ENCODE measurements around the gene APOA5.
A peak's percentile ranks its signal among the peaks of the same experiment; 100 is the strongest.

The APOA5 gene

DNA sequence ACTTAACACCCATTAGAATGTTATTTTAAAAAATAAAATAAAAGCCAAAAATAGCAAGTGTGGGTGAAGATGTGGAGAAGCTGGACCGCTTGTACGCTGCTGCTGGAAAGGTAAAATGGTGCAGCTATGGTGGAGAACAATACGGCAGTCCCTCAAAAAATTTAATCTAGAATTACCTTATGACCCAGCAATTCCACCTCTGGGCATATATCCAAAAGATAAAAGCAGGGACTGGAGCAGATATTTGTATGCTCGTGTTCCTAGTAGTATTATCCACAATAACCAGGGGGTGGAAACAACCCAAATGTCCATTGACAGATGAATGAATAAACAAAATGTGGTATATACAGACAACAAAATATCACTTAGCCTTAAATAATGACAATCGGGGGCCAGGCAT is 6.1 kb upstream of the APOA5 start:
- DNase-seq (ENCODE audit: low read depth): no peak

- no peak for DNase-seq (ENCODE audit: low read depth)
Observed at GRCh38 chr11:116796548-116796947, 4.9 kb upstream of the APOA5 start.

GRCh38 chr11:116794851-116795250 is 3.2 kb upstream of the APOA5 start:
- DNase-seq (ENCODE audit: low read depth): no peak

- no peak for DNase-seq (ENCODE audit: low read depth)
Observed at GRCh38 chr11:116793772-116794097, 2.1 kb upstream of the APOA5 start.

GRCh38 chr11:116792869-116793771 is 1.4 kb upstream of the APOA5 start:
- DNase-seq (ENCODE audit: low read depth): no peak

DNA sequence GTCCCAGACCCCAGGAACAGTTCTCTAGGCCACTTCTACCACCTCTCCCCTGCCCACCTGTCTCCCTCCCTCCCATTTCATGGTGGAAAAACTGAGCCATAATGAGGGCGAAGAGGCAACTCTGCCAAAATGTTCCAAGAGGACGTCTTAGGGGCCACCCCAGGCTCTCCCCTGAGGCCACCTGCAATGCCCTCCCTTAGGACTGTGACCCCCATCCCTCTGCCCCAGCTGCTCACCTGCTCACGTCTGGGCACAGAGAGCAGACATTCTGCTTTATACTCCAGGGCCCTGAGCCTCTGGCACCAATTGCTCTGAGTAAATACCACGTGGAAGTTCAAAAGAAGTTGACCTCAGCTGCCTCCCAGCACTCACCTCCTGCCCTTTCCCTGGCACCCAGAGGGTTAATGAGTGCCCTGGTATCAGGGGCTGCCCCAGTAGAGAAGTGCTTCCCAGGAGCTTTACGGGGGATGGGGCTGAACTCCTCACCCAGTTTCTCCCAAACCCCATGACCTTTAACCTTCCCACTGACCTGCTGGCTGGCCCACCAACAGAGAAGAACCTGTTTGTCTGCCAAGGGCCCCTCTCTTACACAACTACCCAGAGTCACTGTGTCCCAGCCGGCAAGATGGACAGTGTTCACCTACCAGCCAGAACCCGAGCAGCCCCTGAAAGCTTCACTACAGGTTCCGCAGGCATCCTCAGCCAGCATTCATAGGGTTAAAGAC is 627 bp upstream of the APOA5 start:
- DNase-seq (ENCODE audit: low read depth): no peak

DNA sequence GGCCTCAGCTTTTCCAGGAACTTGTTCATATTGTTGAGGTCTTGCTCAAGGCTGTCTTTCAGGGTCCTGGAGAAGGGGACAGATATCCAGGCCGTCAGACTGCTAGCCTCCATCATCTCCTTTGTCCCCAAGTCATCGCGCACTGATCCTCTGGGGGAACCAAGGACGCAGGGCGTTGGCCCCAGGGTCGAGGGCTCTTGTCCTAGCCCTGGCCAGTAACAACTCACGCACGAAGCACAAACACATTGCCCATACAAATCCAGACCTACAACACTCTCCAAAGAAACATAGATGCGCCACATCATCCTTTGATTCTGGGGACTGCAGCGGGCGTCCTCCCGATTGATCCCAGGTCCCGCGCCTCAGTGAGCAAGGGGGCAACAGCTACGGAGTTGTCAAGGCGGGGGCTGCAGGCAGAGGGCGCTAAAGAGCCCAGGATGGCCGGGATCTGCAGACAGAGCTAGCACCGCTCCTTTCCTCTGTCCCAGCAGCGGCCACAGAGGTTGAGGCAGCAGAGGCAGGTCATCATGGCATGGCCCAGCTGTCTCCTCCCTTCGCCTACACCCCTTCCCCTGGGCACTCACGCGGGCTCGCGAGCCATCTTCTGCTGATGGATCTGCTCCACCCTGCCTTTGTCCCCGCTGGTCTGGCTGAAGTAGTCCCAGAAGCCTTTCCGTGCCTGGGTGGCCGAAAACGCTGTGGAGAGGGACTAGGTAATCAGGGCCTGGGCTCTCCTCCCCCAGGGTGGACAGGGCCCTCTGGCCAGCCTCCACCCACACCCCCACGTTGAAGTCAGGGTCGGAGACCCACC is 472 bp downstream of the APOA5 start:
- DNase-seq (ENCODE audit: low read depth): peak; percentile 57

- DNase-seq (ENCODE audit: low read depth): no peak
Observed at GRCh38 chr11:116790167-116791001, 1.3 kb downstream of the APOA5 start.

GRCh38 chr11:116788975-116789374 is 2.7 kb downstream of the APOA5 start:
- no peak for DNase-seq (ENCODE audit: low read depth)

DNA sequence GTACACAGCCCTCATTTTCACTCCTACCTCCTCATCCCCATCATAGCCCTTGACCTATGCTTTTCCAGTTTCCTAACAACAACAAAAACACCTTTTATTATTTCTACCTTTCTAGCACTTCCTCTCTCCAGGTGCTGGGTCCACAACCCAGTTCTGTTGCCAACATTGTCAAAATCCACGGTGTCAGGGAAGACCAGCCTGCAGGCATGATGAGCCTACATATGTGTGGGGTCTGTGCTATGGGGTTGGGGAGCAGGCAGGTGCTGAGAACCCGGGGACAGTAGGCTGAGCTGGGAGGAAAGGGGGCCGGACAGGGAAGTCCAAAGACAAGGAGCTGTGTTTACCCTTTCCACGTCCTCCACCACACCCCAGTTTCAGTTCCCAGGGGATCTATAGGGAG is 3.1 kb downstream of the APOA5 start:
- DNase-seq (ENCODE audit: low read depth): no peak

GRCh38 chr11:116787786-116788486 is 3.7 kb downstream of the APOA5 start, which contains the start of gene ZPR1:
Gene ZPR1 (minus strand): TSS chr11:116788023. CDS start chr11:116787990, 33 bp downstream.
- peak; percentile 77 for DNase-seq (ENCODE audit: low read depth)

- DNase-seq (ENCODE audit: low read depth): no peak
Observed at GRCh38 chr11:116787436-116787785, 4.3 kb downstream of the APOA5 start.

DNA sequence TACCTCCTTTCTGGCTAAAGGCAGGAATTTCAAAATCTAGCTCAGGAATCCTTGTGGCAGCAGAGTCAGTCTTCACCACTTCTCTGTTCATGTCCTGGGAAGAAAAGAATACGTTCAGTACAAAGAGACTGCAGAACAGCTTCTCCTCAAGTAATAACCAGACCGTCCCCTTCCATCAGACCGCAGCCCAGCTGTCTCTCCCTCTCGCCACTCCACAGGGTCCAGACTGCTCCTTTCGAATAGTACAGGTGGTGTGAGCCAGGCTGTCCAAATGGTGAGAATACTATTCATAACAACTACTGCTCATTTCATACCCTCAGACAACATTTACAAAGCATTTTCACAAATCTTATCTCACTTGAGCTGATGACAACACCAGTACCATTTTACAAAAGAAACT is 4.7 kb downstream of the APOA5 start:
- DNase-seq (ENCODE audit: low read depth): no peak

DNA sequence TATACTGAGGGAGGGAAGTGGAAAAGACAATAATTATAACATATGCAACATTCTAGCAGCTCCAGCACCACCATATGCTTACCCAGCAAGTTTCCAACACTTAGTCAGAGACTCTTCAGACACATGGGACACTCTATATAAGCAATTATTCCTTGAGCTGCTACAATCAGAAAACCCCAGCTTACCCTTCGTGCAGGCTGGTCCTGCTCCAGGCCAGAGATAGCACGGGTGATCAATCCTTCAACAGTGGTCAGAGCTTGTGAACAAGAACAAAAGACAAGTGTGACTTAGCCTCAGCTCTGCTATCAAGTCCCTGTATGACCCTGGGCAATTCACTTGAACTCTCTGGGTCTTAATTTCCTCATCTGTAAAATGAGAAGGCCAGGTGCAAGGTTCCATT is 5.4 kb downstream of the APOA5 start:
- no peak for DNase-seq (ENCODE audit: low read depth)

GRCh38 chr11:116782728-116783127 is 9.0 kb downstream of the APOA5 start:
- no peak for DNase-seq (ENCODE audit: low read depth)

DNA sequence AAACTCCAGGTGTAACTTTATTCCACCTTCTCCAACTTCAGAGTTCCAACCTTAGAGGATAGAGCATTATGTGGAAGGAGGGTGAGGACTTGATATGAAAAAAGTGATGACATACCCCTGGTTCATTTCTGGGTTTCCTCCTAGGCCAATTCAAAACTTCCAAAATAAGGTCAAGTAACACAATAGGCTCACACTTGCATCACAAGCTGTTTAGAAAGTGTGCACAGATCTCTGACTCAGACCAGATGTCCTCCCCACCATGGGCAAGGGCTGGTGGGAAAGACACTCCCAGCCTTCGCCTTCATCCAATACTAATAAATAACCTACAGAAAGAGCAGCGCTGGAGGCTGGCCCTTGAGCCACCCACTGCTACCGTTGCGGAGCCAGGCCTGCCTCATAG is 13.1 kb downstream of the APOA5 start:
- no peak for DNase-seq (ENCODE audit: low read depth)

DNA sequence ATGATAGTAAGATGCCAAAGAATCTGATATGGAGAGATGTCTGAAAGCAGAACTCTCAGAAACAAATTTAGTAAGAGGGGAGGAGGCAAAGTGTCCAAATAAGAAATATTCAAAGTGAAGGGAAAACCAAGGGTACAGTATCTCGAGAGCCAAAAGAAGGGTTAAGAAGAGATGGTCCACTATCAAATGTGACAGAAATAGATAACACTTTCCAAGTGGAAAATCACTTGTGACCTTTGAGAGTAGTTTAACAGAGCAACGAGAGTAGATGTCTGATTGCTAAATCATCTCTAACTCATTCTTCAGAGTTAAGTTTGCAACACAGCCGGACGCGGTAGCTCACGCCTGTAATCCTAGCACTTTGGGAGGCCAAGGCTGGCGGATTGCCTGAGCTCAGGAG is 14.6 kb downstream of the APOA5 start:
- DNase-seq (ENCODE audit: low read depth): no peak

GRCh38 chr11:116776522-116776984 is 15.1 kb downstream of the APOA5 start:
- DNase-seq (ENCODE audit: low read depth): no peak

- DNase-seq (ENCODE audit: low read depth): no peak
Observed at GRCh38 chr11:116775975-116776374, 15.7 kb downstream of the APOA5 start.

DNA sequence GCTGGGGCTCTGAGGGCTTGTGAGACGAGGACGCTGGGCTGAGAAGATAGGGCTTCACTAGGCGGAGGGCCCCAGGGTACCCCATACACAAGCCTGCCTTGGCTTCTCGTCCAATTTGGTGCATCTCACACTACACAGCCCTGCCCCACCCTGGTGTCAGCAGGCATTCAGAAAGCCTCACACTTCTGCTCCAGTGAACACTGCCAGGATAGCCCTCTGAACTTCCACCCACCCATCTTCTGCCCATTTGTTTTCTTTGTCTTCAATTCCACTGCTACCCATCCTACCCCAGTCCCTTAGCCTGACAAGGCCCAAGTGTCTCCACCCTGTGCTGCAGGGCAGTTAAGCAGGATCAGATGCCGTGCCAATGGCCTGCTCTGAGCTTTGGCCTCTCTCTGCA is 17.0 kb downstream of the APOA5 start:
- DNase-seq (ENCODE audit: low read depth): no peak

All from activated T-helper 9 cell treated with anti-CD3 and anti-CD28 coated beads, Interleukin-2, amount 50 U/mL, for 16 hours (primary cell).